Stomach smooth muscle (tissue), 2 donors: ENCODE data around the gene CSF2RB.

Source experiments
- H3K27ac ChIP-seq: one replicate; pipeline ENCODE4 v1.7.0; 2013; ENCODE audit warnings: mild to moderate bottlenecking, low read length, inconsistent platforms
- H3K27me3 ChIP-seq, 2 donors: one replicate each; pipeline ENCODE4 v1.7.0; 2013; ENCODE audit warnings: low read length in 2 of 2; ENCODE audit not compliant: insufficient read depth in 2 of 2, control insufficient read depth in 1 of 2
- H3K36me3 ChIP-seq, 2 donors: one replicate each; pipeline ENCODE4 v1.7.0; 2013; ENCODE audit warnings: low read length in 2 of 2; ENCODE audit not compliant: control insufficient read depth in 2 of 2, insufficient read depth in 2 of 2
- H3K4me1 ChIP-seq: one replicate; pipeline ENCODE4 v1.7.0; 2013; ENCODE audit warnings: low read length; ENCODE audit not compliant: control insufficient read depth, insufficient read depth
- H3K4me3 ChIP-seq, 2 donors: one replicate each; pipeline ENCODE4 v1.7.0; 2013; ENCODE audit warnings: low read length in 2 of 2
- H3K9ac ChIP-seq, 2 donors: one replicate each; pipeline ENCODE4 v1.7.0; 2013; ENCODE audit warnings: low read length in 2 of 2, mild to moderate bottlenecking in 1 of 2
- H3K9me3 ChIP-seq, 2 donors: one replicate each; pipeline ENCODE4 v1.7.0; 2013; ENCODE audit warnings: low read length in 2 of 2; ENCODE audit not compliant: control insufficient read depth in 2 of 2
- donor health status: healthy.
- donor health status: Pancreatic carcinoma.

The CSF2RB gene

DNA sequence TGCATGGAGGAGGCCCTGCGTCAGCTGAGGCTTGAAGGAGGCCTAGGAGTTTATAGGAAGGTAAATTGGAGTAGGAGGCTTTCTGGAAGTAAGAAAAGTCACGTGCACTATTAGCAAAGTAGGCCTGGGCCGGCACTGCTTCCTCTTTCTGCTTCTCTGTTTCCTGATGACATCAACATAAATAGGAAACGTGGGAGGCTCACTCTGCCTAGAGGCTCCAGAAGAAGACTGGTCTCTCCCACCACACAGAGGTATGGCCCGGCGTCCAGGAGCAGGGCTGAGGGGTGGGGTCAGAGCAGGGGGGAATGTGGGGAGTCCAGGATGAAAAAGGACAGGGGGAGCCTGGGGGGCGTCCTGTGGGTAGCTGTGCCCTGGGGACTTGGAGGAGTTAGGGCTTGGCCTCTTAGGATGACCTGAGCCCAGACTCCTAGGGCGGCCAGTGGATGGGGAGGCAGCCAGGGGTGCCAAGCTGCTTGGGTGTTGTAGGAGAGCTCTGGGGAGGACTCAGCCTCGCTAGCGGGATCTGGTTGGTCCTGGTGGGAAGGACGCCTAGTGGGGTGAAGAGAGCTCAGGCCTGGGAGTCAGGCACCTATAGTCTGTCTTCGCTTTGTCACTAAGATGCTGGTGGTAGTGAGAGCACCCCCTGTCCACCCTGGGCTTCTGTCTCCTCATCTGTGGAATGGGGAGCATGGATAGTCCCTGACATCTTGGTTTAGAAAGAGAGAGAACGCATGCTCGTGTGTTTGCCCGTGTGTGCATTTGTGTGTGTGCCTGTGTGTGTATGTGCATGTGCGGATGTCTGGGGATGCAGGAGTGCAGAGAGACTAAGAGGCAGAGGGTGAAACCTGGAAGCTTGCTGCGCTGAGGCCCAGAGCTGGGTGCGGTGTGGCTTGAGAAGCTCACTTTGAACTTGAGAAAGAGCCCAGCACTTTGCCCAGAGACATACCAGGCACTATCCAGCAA is at the start of gene CSF2RB:
TSS of gene CSF2RB (plus strand) at position 202 of the 963 bp plus-strand sequence. CDS start 8,580 bp downstream, outside the sequence.
- peak within 1 kb of the TSS in 1 of 2 donors; percentile 13 for H3K9ac ChIP-seq
- peaks cover 0 to 2% of the 10 kb centered on the region in 2 donors for H3K27me3 ChIP-seq
- no peak within 1 kb of the TSS for H3K27ac ChIP-seq
- H3K9me3 ChIP-seq: peaks cover 0 to 3% of the 10 kb centered on the region in 2 donors
- H3K36me3 ChIP-seq: no peaks in the 10 kb centered on the region
- H3K4me3 ChIP-seq: peak within 1 kb of the TSS in 1 of 2 donors; percentile 54
- H3K4me1 ChIP-seq: no peaks in the 10 kb centered on the region

DNA sequence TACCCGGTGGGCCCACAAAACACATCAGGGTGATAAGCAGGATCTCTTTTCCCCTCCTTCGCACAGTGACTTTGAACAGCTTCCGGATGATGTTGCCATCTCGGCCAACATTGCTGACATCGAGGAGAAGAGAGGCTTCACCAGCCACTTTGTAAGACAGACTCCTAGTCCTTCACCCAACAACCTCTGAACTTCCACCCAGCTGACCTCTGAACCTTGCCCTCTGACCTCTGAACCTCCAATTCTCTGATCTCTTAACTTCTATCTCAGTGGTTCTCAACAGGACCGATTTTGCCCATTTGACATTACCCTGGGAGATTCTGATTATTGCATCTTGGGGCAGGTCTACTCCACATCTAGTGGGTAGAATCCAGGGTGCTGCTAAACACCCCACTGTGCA is 49.4 kb upstream of the CSF2RB start:
- H3K9me3 ChIP-seq: no peaks in the 10 kb centered on the region
- H3K4me3 ChIP-seq: no peak overlapping the region
- H3K36me3 ChIP-seq: no peaks in the 10 kb centered on the region
- H3K27me3 ChIP-seq: peaks cover 0 to 8% of the 10 kb centered on the region in 2 donors
- H3K27ac ChIP-seq: no peak overlapping the region
- no peaks in the 10 kb centered on the region for H3K4me1 ChIP-seq
- H3K9ac ChIP-seq: no peak overlapping the region

DNA sequence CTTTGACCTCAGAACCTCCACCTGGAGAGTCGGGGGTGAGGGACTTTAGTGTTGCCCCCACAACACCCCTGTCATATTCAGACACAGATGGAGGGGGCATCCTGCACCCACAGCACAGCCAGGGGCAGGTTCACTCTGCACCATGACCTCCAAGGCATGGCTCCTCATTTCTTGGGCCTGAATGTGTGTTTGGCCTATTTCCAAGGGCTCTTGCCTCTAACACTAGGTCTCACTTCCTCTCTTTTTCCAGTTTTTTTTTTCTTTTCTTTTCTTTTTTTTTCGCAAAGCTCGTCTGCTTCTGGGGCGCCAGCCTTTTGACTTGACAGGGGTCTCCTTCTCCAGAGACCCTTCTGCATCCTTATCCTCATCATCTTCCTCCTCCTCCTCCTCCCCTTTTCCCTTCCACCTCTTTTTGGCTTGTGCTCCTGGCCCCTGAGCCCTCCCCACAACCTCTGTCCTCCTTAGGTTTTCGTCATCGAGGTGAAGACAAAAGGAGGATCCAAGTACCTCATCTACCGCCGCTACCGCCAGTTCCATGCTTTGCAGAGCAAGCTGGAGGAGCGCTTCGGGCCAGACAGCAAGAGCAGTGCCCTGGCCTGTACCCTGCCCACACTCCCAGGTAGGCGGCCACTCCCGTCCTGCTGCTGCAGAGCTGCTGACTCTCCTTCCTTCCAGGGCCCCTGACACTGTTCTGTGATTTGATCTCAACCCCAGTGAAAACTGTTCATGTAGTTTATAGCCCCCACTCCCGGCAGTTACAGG is 48.8 kb upstream of the CSF2RB start:
- H3K27ac ChIP-seq: no peak overlapping the region

DNA sequence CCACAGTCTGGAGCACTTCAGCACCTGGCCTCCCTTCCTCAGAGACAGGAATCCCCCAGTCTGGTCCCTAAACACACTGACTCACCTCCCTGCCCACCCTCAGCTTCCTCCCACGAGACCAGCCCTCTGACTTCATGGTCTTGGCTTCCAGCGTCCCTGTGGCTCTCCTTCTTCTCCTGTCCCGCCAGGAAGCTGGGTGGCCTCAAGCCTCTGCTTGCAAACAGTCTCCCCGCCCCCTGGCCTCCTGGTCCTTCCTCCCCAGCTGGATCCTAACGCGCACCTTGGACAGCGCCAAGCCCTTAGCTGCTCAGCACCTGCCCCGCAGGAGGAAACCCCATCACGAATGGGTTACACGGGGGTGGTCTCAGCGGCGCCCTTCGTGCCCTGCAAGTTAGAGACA is 48.1 kb upstream of the CSF2RB start:
- Histone ChIP-seq H3K9me3 (no peaks in the 10 kb centered on the region), H3K36me3 (no peaks in the 10 kb centered on the region), H3K4me3 (no peak overlapping the region), H3K4me1 (no peaks in the 10 kb centered on the region), H3K27me3 (peaks cover 7 to 12% of the 10 kb centered on the region in 2 donors), H3K9ac (no peak overlapping the region), H3K27ac (no peak overlapping the region)

More for the DNA sequence above, 48.8 kb upstream of the CSF2RB start:
- no peak overlapping the region for H3K9ac ChIP-seq
- no peaks in the 10 kb centered on the region for H3K9me3 ChIP-seq
- H3K4me1 ChIP-seq: no peaks in the 10 kb centered on the region
- no peaks in the 10 kb centered on the region for H3K36me3 ChIP-seq
- H3K27me3 ChIP-seq: peaks cover 4 to 12% of the 10 kb centered on the region in 2 donors
- no peak overlapping the region for H3K4me3 ChIP-seq

DNA sequence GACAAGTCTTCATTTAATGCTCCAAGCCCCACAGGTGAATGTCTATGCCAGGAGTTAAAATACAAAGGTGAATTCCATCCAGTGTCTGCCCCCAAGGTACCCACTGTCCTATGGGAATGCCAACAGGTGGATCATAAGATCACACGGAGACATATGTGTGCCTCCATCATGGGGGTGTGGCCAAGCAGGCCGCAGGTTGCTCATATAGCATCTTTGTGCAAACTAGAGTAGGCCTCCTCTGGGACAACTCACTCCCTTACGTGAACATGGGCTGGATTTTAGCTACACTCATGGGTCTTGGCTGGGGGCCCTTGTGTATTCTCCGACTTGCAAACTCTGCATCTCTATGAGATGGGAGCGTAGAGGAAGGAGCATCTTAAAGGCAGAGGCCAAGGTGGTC is 45.7 kb upstream of the CSF2RB start:
- Histone ChIP-seq H3K9me3 (no peaks in the 10 kb centered on the region), H3K27ac (no peak overlapping the region), H3K9ac (no peak overlapping the region), H3K36me3 (no peaks in the 10 kb centered on the region), H3K27me3 (peaks cover 11 to 14% of the 10 kb centered on the region in 2 donors), H3K4me1 (no peaks in the 10 kb centered on the region), H3K4me3 (no peak overlapping the region)

DNA sequence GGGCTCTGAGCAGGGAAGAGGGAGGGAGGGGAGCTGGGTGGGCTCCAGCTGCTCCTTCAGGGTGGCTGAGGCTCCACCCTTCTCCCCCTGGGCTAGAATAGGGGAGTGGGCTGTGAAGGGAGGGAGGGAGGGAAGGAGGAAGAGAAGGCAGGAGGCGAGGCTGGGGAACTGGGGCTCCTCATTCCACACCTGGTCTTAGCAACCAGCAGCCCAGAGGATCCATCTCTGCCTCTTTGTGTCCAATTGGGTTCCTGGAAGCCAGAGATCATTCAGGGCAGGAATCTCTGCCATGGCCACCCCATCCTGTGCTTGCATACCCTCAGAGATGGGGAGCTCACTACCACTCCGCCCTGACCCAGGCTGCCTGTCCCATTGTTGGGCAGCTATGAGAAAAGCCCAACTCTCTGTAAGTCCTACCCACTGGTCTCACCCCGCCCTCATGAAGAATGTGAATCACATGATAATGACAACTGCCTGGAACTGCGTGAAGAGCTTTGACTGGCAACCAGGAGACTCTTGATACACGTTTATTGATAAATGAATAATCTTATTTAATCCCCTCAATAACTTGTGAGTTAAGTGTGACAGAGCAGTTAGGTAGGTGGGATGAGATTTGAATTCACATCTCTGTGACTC is 44.8 kb upstream of the CSF2RB start:
- Histone ChIP-seq H3K4me3 (no peak overlapping the region), H3K9ac (no peak overlapping the region), H3K4me1 (peaks cover under 1% of the 10 kb centered on the region), H3K36me3 (no peaks in the 10 kb centered on the region), H3K27me3 (peaks cover 11 to 14% of the 10 kb centered on the region in 2 donors), H3K27ac (no peak overlapping the region), H3K9me3 (no peaks in the 10 kb centered on the region)

DNA sequence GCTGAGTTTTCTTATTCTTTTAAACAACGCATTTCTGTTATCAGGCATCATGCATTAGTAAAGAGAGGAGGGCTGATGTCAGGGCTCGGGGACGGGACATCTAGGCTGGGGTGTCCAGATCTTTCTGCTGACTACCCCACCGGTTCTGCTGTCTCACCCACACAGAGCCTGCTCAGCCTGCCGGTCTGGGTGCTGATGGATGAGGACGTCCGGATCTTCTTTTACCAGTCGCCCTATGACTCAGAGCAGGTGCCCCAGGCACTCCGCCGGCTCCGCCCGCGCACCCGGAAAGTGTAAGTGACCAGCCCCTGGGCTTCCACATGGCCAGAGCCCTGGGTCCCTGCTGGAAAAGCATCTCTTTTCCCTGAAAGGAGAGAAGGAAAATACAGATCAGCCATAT is 43.2 kb upstream of the CSF2RB start:
- Histone ChIP-seq H3K4me1 (peaks cover 4% of the 10 kb centered on the region), H3K4me3 (no peak overlapping the region), H3K36me3 (no peaks in the 10 kb centered on the region), H3K27ac (no peak overlapping the region), H3K9ac (no peak overlapping the region), H3K9me3 (no peaks in the 10 kb centered on the region), H3K27me3 (peaks cover 11 to 14% of the 10 kb centered on the region in 2 donors)

DNA sequence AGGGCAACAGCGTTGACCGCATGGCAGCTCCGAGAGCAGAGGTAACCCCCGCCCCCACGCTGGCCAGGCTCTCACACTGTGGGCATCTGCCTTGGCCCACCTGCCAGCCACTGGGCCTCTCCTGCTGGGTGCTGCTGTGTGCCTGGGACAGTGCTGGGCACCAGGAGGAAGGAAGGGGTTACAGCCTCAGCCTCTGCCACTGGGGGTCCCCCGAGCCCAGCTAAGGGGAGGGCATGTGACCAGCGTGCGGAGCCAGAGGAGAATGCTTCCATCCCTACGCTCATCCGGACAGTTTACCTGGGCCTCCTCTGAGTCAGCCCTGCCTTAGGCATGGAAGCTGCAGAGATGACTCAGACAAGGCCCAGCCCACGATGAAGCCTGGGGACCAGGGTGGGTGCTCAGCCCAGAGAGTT is 41.8 kb upstream of the CSF2RB start:
- Histone ChIP-seq H3K27me3 (peaks cover 9 to 11% of the 10 kb centered on the region in 2 donors), H3K4me3 (no peak overlapping the region), H3K9ac (no peak overlapping the region), H3K36me3 (no peaks in the 10 kb centered on the region), H3K9me3 (no peaks in the 10 kb centered on the region), H3K4me1 (peaks cover 4% of the 10 kb centered on the region), H3K27ac (no peak overlapping the region)

DNA sequence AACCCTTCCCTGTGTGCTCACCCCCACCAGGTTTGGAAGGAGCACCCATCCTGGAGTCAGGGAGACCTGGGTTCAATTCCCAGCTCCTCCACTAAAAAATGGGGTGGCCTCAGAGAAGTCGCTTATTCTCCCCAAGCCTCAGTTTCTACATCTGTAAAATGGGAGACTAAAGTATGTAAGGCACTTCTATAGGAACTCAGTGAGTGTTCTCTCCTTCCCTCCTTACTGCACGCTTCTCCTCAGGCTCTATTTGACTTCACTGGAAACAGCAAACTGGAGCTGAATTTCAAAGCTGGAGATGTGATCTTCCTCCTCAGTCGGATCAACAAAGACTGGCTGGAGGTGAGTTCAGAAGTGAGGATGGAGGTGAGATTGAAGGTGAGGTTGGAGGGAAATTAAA is 41.3 kb upstream of the CSF2RB start:
- Histone ChIP-seq H3K27ac (no peak overlapping the region), H3K4me1 (peaks cover 4% of the 10 kb centered on the region), H3K27me3 (peaks cover 9 to 11% of the 10 kb centered on the region in 2 donors), H3K36me3 (no peaks in the 10 kb centered on the region), H3K4me3 (no peak overlapping the region), H3K9me3 (no peaks in the 10 kb centered on the region), H3K9ac (no peak overlapping the region)

DNA sequence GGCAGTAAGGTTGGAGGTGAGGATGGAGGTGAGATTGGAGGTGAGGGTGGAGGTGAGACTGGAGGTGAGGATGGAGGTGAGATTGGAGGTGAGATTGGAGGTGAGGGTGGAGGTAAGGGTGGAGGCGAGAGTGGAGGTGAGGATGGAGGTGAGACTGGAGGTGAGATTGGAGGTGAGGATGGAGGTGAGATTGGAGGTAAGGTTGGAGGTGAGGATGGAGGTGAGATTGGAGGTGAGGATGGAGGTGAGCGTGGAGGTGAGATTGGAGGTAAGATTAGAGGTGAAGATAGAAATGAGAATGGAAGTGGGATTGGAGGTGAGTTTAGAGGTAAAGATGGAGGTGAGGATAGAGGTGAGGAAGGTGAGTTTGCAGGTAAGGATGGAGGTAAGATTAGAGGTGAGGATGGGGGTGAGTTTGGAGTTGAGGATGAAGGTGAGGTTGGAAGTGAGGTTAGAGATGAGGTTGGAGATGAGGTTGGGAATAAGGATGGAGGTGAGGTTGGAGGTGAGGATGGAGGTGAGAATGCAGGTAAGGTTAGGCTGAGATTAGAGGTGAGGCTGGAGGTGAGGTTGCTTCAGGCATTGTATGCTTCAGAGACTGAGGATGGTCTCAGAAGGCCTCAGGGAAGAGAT is 40.4 kb upstream of the CSF2RB start:
- Histone ChIP-seq H3K4me3 (no peak overlapping the region), H3K27me3 (peaks cover 11 to 12% of the 10 kb centered on the region in 2 donors), H3K36me3 (no peaks in the 10 kb centered on the region), H3K27ac (no peak overlapping the region), H3K4me1 (peaks cover 4% of the 10 kb centered on the region), H3K9ac (no peak overlapping the region), H3K9me3 (no peaks in the 10 kb centered on the region)
